C4-2B (cell line): Measurements from ENCODE around the gene YWHAE.

ENCODE experiments used
- CTCF ChIP-seq: fragments of 450-650 bp; conservative IDR thresholded peaks from 2 replicates; pipeline ENCODE4 v1.5.1; 2017; ENCODE audit warnings: mild to moderate bottlenecking
- ZFX ChIP-seq: fragments of 450-650 bp; IDR thresholded peaks from 2 replicates; pipeline ENCODE4 v1.6.1; 2017

GRCh38 chr17:1298606-1299005 is 101.4 kb downstream of the YWHAE start:
- no peak for TF ChIP-seq CTCF
- no peak for TF ChIP-seq ZFX
